Posterior cingulate gyrus (tissue), 11 donors: ENCODE results near the gene CDKL1.
"Not testable (repeated sequence)": the region's sequence is repeated elsewhere in the genome, so short reads cannot be mapped to it uniquely, and the experiment has no call there.

ENCODE experiments used
- DNase-seq, 10 donors: peaks; one replicate each; pipeline versions ENCODE4 v3.0.0 to v3.0.0-alpha.2; 2020 to 2021; ENCODE audit warnings: mixed read lengths in 3 of 10
- intact Hi-C: fragments of 100-400 bp; cut with DNase I; formaldehyde crosslinking; loops from one replicate; pipeline ENCODE4 v1.15.1; 2023

CDKL1 gene

DNA sequence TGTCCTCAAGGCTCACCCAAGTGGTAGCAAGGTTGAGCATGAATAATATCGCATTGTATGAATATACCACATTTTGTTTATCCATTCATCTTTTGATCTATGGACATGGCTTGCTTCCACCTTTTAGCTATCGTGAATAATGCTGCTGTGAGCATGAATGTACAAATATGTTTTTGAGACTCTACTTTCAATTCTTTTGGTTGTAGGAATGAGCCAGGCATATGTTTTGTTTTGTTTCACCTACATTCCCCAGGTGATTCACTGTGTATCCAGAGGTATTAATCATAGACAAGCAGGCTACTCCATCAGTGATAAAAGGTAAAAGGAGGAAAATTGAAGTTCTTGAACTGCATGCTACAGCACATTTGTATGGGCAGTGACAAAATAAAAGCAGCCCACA lies 35.8 kb downstream of the CDKL1 start:
- intact Hi-C loops, result no loop called here
- DNase-seq, result no peak

GRCh38 chr14:50360093-50360492 lies 36.6 kb downstream of the CDKL1 start:
- intact Hi-C loops, result no loop called here
- DNase-seq, result no peak

DNA sequence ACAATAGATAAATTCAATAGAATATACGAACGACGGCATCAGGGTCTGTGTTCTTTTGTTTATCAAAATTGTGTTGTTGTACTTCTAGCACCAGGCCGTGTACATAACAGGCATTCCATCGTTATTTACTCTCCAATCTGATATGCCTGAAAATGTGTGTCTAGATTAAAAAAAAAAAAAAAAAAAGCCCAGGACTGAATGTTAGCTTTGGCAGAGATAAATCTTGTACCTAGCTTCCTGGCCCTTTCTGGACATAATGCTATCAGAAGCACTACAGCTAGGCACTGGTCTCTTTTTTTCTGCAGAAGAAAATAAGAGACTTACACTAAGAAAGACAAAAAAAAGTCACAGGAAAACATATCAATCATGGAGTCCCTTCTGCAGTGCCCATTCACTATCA lies 37.0 kb downstream of the CDKL1 start:
- intact Hi-C loops, result no loop called here

GRCh38 chr14:50357753-50358395 lies 38.8 kb downstream of the CDKL1 start:
- DNase-seq, result peak in 3 of 10 donors; percentile 49 to 86 (median 79)
- intact Hi-C loops, result no loop called here

More for the DNA sequence above, 37.0 kb downstream of the CDKL1 start:
- no peak for DNase-seq

DNA sequence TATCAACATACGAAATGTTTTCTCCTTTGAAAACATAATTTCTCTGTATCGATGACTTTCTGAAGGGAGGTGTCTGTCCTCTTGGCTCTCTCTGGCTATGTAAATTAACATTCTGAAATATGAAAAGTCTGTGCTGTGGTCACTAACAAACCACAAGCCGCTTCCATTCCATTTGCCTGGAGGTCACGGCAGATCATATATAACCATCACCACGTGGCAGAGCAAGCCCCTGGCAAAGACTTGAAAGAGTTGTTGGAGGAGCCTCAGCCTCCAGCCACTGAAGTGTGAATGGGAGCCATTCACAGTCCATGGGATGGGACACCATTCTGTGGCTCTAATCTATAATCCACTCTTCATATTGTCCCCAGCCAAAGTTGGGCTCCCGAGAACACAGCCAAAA lies 39.6 kb downstream of the CDKL1 start:
- intact Hi-C loops, result no loop called here
- DNase-seq, result no peak

DNA sequence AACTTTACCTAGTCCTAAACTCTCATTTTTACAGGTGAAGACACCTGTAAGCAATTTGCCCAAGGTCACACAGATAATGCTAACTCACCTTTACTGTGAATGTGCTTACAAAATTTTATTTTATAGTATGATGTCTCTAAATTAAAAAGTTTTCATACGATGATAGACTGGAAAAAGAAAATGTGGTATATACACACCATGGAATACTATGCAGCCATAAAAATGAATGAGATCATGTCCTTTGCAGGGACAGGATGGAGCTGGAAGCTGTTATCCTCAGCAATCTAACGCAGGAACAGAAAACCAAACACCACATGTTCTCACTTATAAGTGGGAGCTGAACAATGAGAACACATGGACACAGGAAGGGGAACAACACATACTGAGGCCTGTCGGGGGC lies 40.4 kb downstream of the CDKL1 start:
- intact Hi-C loops, DNase-seq: not testable (repeated sequence)

DNA sequence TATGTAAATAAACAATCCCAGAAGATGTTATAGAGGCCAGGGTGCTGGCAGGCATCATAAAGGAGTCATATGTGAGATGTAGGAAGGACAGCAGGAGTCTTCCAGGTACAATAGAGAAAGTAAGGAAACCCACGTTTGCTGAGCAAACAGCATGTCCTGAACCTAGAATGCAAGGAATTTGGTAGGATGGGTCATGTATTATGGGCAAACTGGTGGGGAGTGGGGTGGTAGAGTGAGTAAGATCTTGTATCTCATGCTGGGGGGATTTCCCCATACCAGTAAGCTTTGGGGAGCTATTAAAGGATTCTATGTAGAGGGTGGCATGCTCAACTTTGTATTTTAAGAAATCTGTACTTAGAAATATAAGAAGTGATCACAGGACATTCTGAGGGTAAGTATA lies 41.0 kb downstream of the CDKL1 start:
- intact Hi-C loops, result no loop called here
- no peak for DNase-seq

DNA sequence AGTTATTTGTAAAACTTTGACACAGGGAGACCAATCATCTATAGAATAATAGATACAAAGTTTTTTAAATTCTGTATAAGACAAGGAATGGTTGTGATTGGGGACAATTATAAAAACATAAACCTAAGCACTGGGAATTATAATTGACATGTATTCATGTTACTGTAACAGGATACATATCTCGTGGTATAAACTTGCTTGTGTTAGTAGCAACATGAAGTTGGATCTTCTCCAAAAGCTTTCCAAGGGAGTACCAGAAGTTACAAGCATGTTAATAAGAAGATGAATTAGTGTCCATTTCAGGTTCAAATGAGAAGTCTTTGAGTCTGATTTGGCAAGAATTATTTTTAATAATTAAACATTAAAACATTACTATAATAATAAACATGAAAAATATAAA lies 42.2 kb downstream of the CDKL1 start:
- no peak for DNase-seq
- intact Hi-C loops, result no loop called here

- intact Hi-C loops, result no loop called here
- DNase-seq, result no peak
Observed at GRCh38 chr14:50353126-50353525, 43.6 kb downstream of the CDKL1 start.

- intact Hi-C loops, result no loop called here
- no peak for DNase-seq
Observed at GRCh38 chr14:50352584-50352983, 44.1 kb downstream of the CDKL1 start.

- DNase-seq, result no peak
- intact Hi-C loops, result no loop called here
Observed at GRCh38 chr14:50350975-50351374, 45.7 kb downstream of the CDKL1 start.

GRCh38 chr14:50348933-50349332 lies 47.7 kb downstream of the CDKL1 start:
- intact Hi-C loops, result loop anchor here (10.0 kb wide), 1 partner anchor 426 kb away; no protein-coding TSS in a partner anchor
- no peak for DNase-seq

DNA sequence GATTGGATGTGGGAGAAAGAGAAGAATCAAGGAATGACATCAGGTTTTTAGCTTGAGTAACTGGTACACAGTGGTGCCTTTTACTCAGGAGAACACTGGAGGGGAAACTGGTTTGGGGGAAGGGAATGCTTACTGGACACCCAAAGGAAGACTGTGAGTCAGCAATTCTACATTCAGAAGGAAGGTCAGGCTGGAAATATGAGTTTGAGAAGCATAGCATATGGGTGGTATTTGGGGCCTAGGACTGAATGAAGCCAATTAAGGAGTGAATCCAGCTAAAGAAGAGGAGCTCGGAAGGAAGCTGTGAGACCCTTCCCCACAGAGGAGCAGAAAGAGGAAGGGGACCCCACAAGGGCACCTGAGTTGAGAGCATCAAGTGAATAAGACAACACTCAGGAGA lies 49.2 kb downstream of the CDKL1 start:
- no peak for DNase-seq
- intact Hi-C loops, result loop anchor here (10.0 kb wide), 1 partner anchor 427 kb away; no protein-coding TSS in a partner anchor

DNA sequence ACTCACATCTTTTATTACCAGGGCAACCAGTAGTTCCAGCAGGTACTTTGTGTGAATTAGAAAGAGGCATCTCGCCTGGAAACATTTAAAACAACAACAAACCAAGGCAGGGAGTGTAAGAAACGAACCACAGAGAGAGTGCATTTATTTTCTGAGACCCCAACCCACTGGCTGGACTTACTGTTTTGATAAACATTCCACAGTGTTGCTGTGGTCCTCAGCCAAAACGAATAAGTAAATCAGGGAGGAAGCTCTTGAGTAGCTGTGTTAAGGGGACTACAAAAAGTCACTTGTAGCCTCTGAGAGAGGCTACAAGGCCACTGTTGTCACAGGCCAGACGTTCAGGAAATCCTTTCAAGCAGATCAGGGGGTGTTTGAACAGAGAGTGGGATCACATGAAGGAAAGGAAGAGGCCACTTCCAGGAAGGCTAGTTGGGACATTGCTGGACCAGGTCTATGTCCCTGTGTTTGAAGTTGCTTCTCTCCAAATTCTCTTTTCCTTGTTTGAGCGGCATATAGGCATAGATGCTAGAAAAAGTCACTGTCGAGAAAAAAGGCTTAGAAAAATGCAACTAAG lies 50.7 kb downstream of the CDKL1 start:
- no peak for DNase-seq
- intact Hi-C loops, result loop anchor here (10.0 kb wide), 1 partner anchor 429 kb away; no protein-coding TSS in a partner anchor

DNA sequence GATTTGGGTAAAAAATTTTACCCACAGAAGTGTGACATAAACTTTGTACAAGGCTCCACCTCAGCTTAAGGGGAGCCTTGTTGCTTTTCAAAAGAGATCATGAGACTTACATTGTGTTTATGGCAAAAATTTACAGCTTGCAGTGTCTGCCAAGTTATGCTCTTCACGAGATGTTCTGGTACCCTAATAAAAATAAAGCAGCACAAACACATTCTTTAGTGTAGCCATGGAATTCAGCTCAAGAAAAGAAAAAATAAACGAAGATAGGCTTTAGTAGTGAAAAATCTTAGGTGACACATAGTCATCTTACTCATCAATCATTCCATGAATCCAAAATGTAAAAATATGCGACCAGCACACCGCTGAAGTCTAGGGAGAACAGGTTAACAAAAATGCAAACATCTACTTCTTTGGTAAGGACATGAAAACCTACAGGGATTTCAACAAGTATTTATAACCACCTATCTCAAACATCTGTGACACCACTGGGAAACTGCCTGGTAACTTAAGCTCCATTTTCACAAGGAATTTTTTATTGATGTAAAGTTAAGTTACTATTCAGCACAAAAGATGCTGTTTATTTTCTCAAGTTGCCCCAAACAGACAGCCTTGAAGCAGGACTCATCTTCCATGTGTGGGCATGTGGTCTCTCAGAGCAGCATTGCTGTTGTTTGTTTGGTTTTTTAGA lies 51.7 kb downstream of the CDKL1 start:
- no peak for DNase-seq
- intact Hi-C loops, result loop anchor here (10.0 kb wide), 1 partner anchor 430 kb away; no protein-coding TSS in a partner anchor

GRCh38 chr14:50344116-50344775 lies 52.4 kb downstream of the CDKL1 start:
- intact Hi-C loops, result loop anchor here (10.0 kb wide), 1 partner anchor 431 kb away; no protein-coding TSS in a partner anchor
- no peak for DNase-seq

- peak in 1 of 10 donors; percentile 33 for DNase-seq
- intact Hi-C loops, result loop anchor here (10.0 kb wide), 1 partner anchor 431 kb away; no protein-coding TSS in a partner anchor
Observed at GRCh38 chr14:50343434-50343833, 53.2 kb downstream of the CDKL1 start.

DNA sequence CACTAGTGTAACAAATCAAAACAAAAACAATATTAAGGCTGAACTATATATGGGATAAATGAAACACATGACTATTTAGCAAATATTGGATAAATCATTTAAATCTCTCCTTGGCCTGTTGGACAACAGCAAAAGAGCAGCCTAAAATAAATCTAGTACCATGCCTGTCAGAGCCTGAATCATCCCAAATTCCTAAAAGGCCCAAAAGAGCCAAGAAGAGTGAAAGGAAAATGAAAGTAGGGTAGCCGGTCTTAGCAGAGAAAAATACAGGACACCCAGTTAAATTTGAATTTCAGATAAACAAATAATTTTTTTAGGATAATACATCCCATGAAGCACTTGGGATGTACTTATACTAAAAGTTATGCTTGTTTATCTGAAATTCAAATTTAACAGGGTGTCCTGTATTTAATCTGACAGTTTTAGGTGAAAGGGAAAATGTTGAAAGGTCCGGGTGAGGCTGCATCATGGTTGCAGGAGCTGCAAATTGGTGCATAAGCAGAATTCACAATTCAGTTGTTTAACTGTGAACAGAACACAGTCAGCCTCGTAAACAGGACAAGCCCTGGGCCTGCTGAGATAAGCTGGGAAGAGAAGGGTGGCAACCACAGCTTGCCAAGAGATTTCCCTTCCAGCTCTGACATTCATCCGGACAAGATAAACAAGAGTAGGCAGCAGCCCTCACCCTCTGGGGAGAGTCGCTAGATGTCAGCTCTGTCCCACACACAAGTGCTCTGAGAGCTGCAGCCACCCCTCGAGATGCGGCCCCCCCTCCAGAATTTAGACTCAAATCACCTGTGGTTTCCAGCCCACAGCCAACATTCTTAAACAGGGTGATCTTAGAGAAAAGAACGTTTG lies 54.2 kb downstream of the CDKL1 start:
- peak; percentile 50 to 95 (median 75) for DNase-seq
- intact Hi-C loops, result loop anchor here (1.0 to 10.0 kb wide), 2 partner anchors 190 to 432 kb away; partner anchors contain the start of gene MAP4K5

DNA sequence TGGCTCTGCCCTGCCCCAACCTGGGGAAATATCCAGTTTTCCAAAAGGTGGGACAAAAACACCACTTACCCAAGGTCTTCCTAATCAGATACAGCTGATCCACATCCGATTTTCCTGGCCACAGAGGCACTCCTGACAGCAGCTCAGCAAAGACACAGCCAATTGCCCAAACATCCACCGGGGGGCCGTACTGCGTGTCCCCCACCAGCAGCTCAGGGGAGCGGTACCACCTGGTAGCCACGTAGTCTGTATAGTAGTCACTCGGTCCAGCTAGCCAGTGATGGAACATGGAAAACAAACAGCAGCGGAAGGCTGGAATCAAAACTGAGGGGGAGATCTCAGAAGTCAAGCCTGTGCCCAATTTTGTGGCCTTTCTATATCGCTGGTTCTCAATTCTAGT lies 55.7 kb downstream of the CDKL1 start:
- no peak for DNase-seq
- intact Hi-C loops, result loop anchor here (10.0 kb wide), 1 partner anchor 434 kb away; no protein-coding TSS in a partner anchor

- DNase-seq, result no peak
- intact Hi-C loops, result loop anchor here (10.0 kb wide), 1 partner anchor 435 kb away; no protein-coding TSS in a partner anchor
Observed at GRCh38 chr14:50340045-50340444, 56.6 kb downstream of the CDKL1 start.
